Muscle of back (tissue), 11 donors: ENCODE results near the gene ANTXR2. TPM values are rescaled to one million over a fixed set of nuclear protein-coding genes. Genes with fewer than 3 reads are reported as not detected.
"Not testable (repeated sequence)": the region's sequence is repeated elsewhere in the genome, so short reads cannot be mapped to it uniquely, and the experiment has no call there.

Experiments used
- DNase-seq, 3 donors: peaks; one replicate each; pipeline versions ENCODE4 v3.0.0 to v3.0.0-alpha.2; 2013
- polyA plus RNA-seq, 10 donors: library from polyadenylated mRNA; unstranded; fragments of 120-200 nt; gene quantifications; one replicate each; pipeline ENCODE4 v1.2.1, GENCODE V29; 2013; ENCODE audit not compliant: insufficient read length in 10 of 10

Gene ANTXR2
- polyA plus RNA-seq, 10 donors, result 95.8 to 126 (median 107) TPM

GRCh38 chr4:80027611-80028010 lies 45.4 kb downstream of the ANTXR2 start:
- DNase-seq, result no peak

- no peak for DNase-seq
These were observed 46.9 kb downstream of the ANTXR2 start for GRCh38 chr4:80026100-80026499.

DNA sequence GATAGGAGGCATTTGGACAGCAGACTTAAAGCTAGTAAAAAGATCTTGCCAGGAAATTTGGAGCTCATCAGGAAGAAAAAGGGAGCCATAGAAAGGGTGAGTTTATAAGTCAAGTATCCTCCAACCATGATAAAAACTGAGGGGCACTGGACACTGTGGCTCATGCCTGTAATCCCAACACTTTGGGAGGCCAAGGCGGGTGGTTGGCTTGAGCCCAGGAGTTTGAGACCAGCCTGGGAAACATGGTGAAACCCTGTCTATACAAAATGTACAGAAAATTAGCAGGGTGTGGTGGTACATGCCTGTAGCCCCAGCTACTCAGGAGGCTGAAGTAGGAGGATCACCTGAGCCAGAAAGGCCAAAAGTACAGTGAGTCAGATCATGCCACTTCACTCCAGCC lies 48.7 kb downstream of the ANTXR2 start:
- DNase-seq, result no peak

GRCh38 chr4:80022282-80022681 lies 50.7 kb downstream of the ANTXR2 start:
- DNase-seq, result no peak

GRCh38 chr4:80017125-80017854 lies 55.7 kb downstream of the ANTXR2 start:
- peak in 1 of 3 donors; percentile 71 for DNase-seq

DNA sequence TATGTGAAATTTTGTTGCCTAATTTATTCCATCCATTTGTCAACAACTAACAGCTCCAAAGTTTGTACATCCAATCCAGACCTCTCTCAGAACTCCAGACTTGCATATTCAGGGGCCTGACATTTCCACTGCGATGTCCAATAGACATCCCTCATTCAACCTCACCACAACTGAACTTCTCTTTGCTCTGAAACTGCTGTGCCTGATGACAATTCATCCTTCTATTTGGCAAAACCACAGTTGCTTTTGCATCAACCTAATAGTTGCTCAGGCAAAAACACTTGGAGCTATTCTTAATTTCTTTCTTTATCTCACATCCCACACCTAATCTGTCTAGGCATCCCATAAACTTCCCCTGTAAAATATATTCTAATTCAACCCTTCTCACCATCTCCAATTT lies 56.5 kb downstream of the ANTXR2 start:
- DNase-seq, result no peak

DNA sequence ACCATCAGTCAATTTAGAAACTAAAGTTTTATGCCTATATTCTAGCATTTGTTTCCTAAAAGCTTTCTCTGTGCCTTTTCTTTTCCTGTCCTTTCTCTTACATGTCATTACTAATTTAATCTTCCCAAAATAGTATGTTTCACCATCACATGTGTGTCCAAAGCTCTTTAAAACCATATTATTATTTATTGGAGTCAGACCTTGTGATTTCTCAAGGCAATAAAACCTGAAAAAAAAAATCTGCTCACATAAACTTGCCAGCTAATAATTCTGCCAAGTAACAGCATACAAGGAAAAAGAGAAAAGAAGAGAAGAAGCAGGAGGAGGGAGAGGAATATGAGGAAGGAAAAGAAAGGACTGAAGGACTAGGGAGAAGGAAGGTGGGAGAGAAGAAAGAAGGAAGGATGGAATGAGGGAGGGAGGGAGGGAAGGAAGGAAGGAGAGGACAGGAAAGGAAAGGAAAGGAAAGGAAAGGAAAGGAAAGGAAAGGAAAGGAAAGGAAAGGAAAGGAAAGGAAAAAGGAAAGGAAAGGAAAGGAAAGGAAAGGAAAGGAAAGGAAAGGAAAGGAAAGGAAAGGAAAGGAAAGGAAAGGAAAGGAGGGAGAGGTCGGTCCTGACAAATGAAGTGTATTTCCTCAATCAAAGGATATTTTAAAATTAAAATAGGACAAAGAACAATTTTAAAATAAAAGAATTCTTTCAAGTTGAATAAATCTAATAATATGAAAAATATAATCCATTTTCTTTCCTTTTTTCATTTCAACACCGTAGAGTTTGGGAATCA lies 57.4 kb downstream of the ANTXR2 start:
- DNase-seq, result no peak

DNA sequence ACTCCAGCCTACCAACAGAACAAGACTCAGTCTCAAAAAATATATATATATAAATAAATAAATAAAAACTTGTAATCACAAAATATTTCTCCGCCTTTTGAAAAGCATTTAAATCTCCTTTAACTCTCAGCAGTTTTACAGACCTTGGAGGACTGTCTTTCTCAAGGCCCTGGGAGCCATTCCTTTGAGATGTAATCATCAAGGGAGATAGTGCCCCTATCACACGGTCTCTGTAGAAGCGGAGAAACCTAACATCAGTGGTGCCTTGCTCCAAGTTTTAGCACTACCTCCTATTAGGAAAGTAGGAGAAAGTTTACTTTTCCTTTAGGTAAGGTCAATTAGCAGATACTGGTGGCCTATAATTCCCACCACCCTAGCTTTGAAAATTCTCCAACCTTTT lies 58.5 kb downstream of the ANTXR2 start:
- no peak for DNase-seq

- DNase-seq, result no peak
These were observed 60.7 kb downstream of the ANTXR2 start for GRCh38 chr4:80012291-80012690.

- peak in 2 of 3 donors; percentile 42 to 69 for DNase-seq
These were observed 61.3 kb downstream of the ANTXR2 start for GRCh38 chr4:80011636-80012236.

GRCh38 chr4:80010316-80010715 lies 62.7 kb downstream of the ANTXR2 start:
- DNase-seq, result no peak

DNA sequence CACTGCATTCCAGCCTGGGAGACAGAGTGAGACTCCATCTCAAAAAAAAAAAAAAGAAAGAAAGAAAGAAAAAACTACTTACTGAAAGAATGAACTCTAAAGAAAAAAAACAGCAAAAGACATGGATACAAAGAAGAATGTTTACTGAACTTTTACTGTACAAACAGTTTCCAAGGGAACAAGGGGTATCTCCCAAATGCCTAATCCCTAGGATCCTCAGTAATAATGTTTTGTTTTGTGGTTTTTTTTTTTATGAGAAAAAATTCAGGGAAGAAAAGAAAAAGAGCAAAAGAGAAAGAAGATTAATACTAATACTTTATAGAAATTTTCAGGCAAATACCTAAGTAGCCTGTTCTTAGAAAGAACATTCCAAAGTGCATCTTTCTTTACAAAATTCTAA lies 63.2 kb downstream of the ANTXR2 start:
- no peak for DNase-seq

- DNase-seq, result no peak
These were observed 64.1 kb downstream of the ANTXR2 start for GRCh38 chr4:80008971-80009370.

- no peak for DNase-seq
These were observed 64.7 kb downstream of the ANTXR2 start for GRCh38 chr4:80008351-80008750.

GRCh38 chr4:80007745-80008149 lies 65.3 kb downstream of the ANTXR2 start:
- no peak for DNase-seq

GRCh38 chr4:80006935-80007744 lies 65.9 kb downstream of the ANTXR2 start:
- no peak for DNase-seq

- DNase-seq, result no peak
These were observed 67.2 kb downstream of the ANTXR2 start for GRCh38 chr4:80005863-80006262.

- no peak for DNase-seq
These were observed 68.7 kb downstream of the ANTXR2 start for GRCh38 chr4:80004319-80004718.

GRCh38 chr4:80002559-80002958 lies 70.5 kb downstream of the ANTXR2 start:
- DNase-seq, result not testable (repeated sequence)

GRCh38 chr4:79999048-79999447 lies 74.0 kb downstream of the ANTXR2 start:
- DNase-seq, result not testable (repeated sequence)

DNA sequence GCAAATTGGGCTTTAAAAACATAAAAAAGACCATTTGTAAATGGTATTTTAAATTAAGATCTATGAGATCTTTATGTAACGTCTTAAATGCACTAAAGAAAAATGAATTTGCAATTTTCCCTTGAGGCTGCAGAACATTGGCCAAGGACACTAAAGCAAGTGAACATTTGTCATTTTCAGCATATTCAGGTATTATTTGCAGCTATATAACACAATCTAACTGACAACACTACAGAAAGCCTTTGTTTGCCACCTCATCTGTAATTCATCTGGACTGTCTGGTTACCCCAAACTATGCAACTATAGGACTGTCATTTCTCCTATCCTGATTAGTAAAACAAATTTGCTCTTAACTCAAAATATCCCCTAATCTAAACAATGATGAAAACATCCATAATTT lies 74.8 kb downstream of the ANTXR2 start:
- DNase-seq, result no peak

- peak in 1 of 3 donors; percentile 68 for DNase-seq
These were observed 76.2 kb downstream of the ANTXR2 start for GRCh38 chr4:79996851-79997250.
